Cardiac muscle cell (in vitro differentiated cells and primary cell): Measurements from ENCODE around the gene ODAD4. TPM values are rescaled to one million over a fixed set of nuclear protein-coding genes. Genes with fewer than 3 reads are reported as not detected.
A peak's percentile ranks its signal among the peaks of the same experiment; 100 is the strongest.

ENCODE experiments used
- DNase-seq, 2 donors: peaks; one replicate each; pipeline versions ENCODE4 v3.0.0 to v3.0.0-alpha.2; 2010 to 2017; ENCODE audit warnings: low read depth in 1 of 2, low spot score in 1 of 2
- H3K27ac ChIP-seq: fragments of 200-600 bp; sonication (generic); 2 replicates; pipeline ENCODE4 v1.5.1; 2016
- H3K27me3 ChIP-seq: fragments of 200-600 bp; sonication (generic); 2 replicates; pipeline ENCODE4 v1.6.0; 2016; ENCODE audit warnings: control low read depth
- H3K36me3 ChIP-seq: fragments of 200-600 bp; sonication (generic); 2 replicates; pipeline ENCODE4 v1.5.1; 2016; ENCODE audit warnings: control low read depth
- H3K4me1 ChIP-seq: fragments of 200-600 bp; sonication (generic); 2 replicates; pipeline ENCODE4 v1.8.1; 2017; ENCODE audit warnings: low read depth, mild to moderate bottlenecking, mixed run types
- H3K4me3 ChIP-seq: fragments of 200-600 bp; sonication (generic); 2 replicates; pipeline ENCODE4 v1.5.1; 2016; ENCODE audit warnings: mild to moderate bottlenecking
- H3K9me3 ChIP-seq: fragments of 200-600 bp; sonication (generic); 2 replicates; pipeline ENCODE4 v1.5.1; 2017; ENCODE audit warnings: low read depth, mild to moderate bottlenecking, control low read depth
- polyA plus RNA-seq: library from polyadenylated mRNA; unstranded; fragments of >200 nt; fragmentation: Nextera tagmentation; extraction: Ambion mirVana; gene quantifications from 2 replicates; pipeline ENCODE4 v1.2.1, GENCODE V29; 2016
- total RNA-seq: library from RNA; depleted of rRNA; stranded (reverse); fragments of >200 nt; gene quantifications from 2 replicates; pipeline ENCODE4 v1.2.3, GENCODE V29; 2016
- TF ChIP-seq, protein P1 (sequence below): IDR thresholded peaks from 2 replicates; pipeline ENCODE4 v1.5.1; 2012; ENCODE audit warnings: low read depth, mild to moderate bottlenecking, low read length

Gene ODAD4
- total and polyA plus RNA-seq, 2 experiments from 2014 or later, result 3.2 to 4.5 TPM

GRCh38 chr17:41892021-41892376, 38.4 kb upstream of the ODAD4 start:
- Histone ChIP-seq H3K4me1 (no peaks in the 10 kb centered on the region), H3K27ac (no peak overlapping the region), H3K36me3 (peaks cover 55% of the 10 kb centered on the region), H3K27me3 (no peaks in the 10 kb centered on the region), H3K4me3 (no peak overlapping the region), H3K9me3 (no peaks in the 10 kb centered on the region)
- no peak for DNase-seq
- TF ChIP-seq, protein P1, sequence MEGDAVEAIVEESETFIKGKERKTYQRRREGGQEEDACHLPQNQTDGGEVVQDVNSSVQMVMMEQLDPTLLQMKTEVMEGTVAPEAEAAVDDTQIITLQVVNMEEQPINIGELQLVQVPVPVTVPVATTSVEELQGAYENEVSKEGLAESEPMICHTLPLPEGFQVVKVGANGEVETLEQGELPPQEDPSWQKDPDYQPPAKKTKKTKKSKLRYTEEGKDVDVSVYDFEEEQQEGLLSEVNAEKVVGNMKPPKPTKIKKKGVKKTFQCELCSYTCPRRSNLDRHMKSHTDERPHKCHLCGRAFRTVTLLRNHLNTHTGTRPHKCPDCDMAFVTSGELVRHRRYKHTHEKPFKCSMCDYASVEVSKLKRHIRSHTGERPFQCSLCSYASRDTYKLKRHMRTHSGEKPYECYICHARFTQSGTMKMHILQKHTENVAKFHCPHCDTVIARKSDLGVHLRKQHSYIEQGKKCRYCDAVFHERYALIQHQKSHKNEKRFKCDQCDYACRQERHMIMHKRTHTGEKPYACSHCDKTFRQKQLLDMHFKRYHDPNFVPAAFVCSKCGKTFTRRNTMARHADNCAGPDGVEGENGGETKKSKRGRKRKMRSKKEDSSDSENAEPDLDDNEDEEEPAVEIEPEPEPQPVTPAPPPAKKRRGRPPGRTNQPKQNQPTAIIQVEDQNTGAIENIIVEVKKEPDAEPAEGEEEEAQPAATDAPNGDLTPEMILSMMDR, result no peak

GRCh38 chr17:41893384-41893783, 37.0 kb upstream of the ODAD4 start:
- Histone ChIP-seq H3K4me3 (no peak overlapping the region), H3K27ac (no peak overlapping the region), H3K27me3 (no peaks in the 10 kb centered on the region), H3K36me3 (peaks cover 56% of the 10 kb centered on the region), H3K9me3 (no peaks in the 10 kb centered on the region), H3K4me1 (no peaks in the 10 kb centered on the region)
- no peak for DNase-seq
- TF ChIP-seq, protein P1, result no peak

GRCh38 chr17:41894791-41895331, 35.6 kb upstream of the ODAD4 start:
- Histone ChIP-seq H3K36me3 (peaks cover 54% of the 10 kb centered on the region), H3K9me3 (no peaks in the 10 kb centered on the region), H3K4me3 (no peak overlapping the region), H3K4me1 (no peaks in the 10 kb centered on the region), H3K27me3 (no peaks in the 10 kb centered on the region), H3K27ac (peak overlapping the region; percentile 48)
- peak in 1 of 2 donors; percentile 63 for DNase-seq
- TF ChIP-seq, protein P1, result no peak

DNA sequence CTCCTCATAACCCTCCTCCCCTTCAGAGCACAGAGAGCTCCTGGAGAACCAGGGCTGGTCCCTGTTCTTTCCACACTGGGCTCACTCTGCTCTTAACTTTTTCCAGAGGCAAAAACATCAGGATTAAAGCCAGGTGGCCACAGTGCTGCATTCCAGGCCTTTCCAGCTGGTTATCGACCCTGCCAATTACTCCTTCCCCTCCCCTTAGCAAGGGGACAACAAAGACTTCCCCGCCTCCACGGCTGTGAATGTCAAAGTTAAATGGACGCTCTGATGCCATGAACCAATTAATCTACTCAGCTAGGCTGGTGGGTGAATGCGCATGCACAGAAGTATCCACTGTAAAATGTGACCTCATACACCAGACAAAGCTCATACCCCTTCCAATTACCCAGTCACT, 34.8 kb upstream of the ODAD4 start:
- Histone ChIP-seq H3K27me3 (no peaks in the 10 kb centered on the region), H3K4me3 (no peak overlapping the region), H3K27ac (peak overlapping the region; percentile 48), H3K36me3 (peaks cover 51% of the 10 kb centered on the region), H3K9me3 (no peaks in the 10 kb centered on the region), H3K4me1 (no peaks in the 10 kb centered on the region)
- DNase-seq, result peak in 1 of 2 donors; percentile 49
- TF ChIP-seq, protein P1, result no peak

DNA sequence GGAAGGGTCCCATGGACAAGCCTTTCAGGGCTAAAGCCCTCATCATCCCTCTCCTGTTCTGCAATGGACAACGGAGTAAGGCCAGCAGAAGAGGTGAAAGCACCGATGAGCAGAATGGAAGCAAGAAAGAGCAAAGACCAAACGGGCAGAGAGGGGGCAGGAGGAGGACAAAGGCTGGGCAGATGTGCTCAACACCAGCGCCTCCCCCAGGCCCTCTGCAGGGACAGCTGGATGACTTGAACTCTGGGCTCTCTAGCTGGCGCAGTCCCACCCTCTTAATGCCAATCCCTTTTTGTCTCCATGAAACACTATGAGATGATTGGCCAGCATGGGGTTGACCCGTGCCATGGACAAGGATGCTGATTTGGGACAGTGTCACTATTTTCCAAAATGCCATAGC, 33.7 kb upstream of the ODAD4 start:
- no peak for DNase-seq
- Histone ChIP-seq H3K36me3 (peaks cover 51% of the 10 kb centered on the region), H3K4me1 (no peaks in the 10 kb centered on the region), H3K27ac (no peak overlapping the region), H3K27me3 (no peaks in the 10 kb centered on the region), H3K4me3 (no peak overlapping the region), H3K9me3 (no peaks in the 10 kb centered on the region)
- TF ChIP-seq, protein P1, result no peak
